A549 (cell line): ENCODE results near the gene MFN2.

Experiments used
- CTCF ChIP-seq: fragments of >200 bp; sonication (Bioruptor Twin); formaldehyde crosslinking; IDR thresholded peaks from 3 replicates; pipeline ENCODE4 v1.5.1; 2016
- ESRRA ChIP-seq: fragments of 150-350 bp; IDR thresholded peaks from 2 replicates; pipeline ENCODE4 v1.6.1; 2014; ENCODE audit warnings: mild to moderate bottlenecking, low read length, borderline replicate concordance
- FOSL2 ChIP-seq, 2 experiments: fragments of 450-650 bp in 1 of 2; fragments of >200 bp in 1 of 2; sonication (Bioruptor Twin) in 1 of 2; formaldehyde crosslinking; IDR thresholded peaks; 2 replicates each; pipeline versions ENCODE4 v1.5.0 to v1.6.1; 2016 to 2020; ENCODE audit warnings: mild to moderate bottlenecking in 1 of 2, moderate library complexity in 1 of 2
- NFE2L2 ChIP-seq: fragments of 150-350 bp; conservative IDR thresholded peaks from 2 replicates; pipeline ENCODE4 v1.6.1; 2014; ENCODE audit warnings: low read length
- PHF8 ChIP-seq: fragments of 200-600 bp; sonication (generic); IDR thresholded peaks from 2 replicates; pipeline ENCODE4 v1.6.1; 2016; ENCODE audit warnings: low read depth, mild to moderate bottlenecking, antibody characterized with exemption, moderate library complexity, borderline replicate concordance
- POLR2A ChIP-seq: IDR thresholded peaks from 2 replicates; pipeline ENCODE4 v1.6.1; 2012; ENCODE audit warnings: mild to moderate bottlenecking, low read length
- RCOR1 ChIP-seq: fragments of 150-350 bp; IDR thresholded peaks from 2 replicates; pipeline ENCODE4 v1.6.1; 2014; ENCODE audit warnings: antibody characterized with exemption, low read length, low read depth

GRCh38 chr1:11930571-11931445 lies 49.4 kb upstream of the MFN2 start:
- TF ChIP-seq CTCF (no peak), NFE2L2 (no peak), POLR2A (no peak), FOSL2 (IDR thresholded peaks at IDR 0.05) (no peak), FOSL2 (CRISPR knock-in tag; IDR thresholded peaks at IDR 0.05) (no peak), RCOR1 (no peak), PHF8 (no peak), ESRRA (no peak)
